GM19035 (cell line): ENCODE data around the gene CAMK2B.

Source experiments
- ATAC-seq: cut with Tn5 transposase; IDR thresholded peaks from one replicate; pipeline ENCODE4 v1.9.1; 2021; ENCODE audit not compliant: unreplicated experiment

Gene CAMK2B

GRCh38 chr7:44287488-44288380, 37.7 kb downstream of the CAMK2B start:
- ATAC-seq, result no peak

- ATAC-seq, result no peak
Measured at GRCh38 chr7:44286618-44287487, 38.5 kb downstream of the CAMK2B start.

- ATAC-seq, result no peak
Measured at GRCh38 chr7:44286182-44286617, 39.2 kb downstream of the CAMK2B start.

- ATAC-seq, result no peak
Measured at GRCh38 chr7:44285561-44285960, 39.8 kb downstream of the CAMK2B start.

- no peak for ATAC-seq
Measured at GRCh38 chr7:44284881-44285541, 40.4 kb downstream of the CAMK2B start.

- no peak for ATAC-seq
Measured at GRCh38 chr7:44284216-44284615, 41.2 kb downstream of the CAMK2B start.

GRCh38 chr7:44283381-44284211, 41.8 kb downstream of the CAMK2B start:
- no peak for ATAC-seq

GRCh38 chr7:44282601-44283171, 42.7 kb downstream of the CAMK2B start:
- ATAC-seq, result no peak

- no peak for ATAC-seq
Measured at GRCh38 chr7:44281811-44282600, 43.4 kb downstream of the CAMK2B start.

- no peak for ATAC-seq
Measured at GRCh38 chr7:44280993-44281721, 44.2 kb downstream of the CAMK2B start.

GRCh38 chr7:44280636-44280992, 44.8 kb downstream of the CAMK2B start:
- ATAC-seq, result no peak

GRCh38 chr7:44279731-44280505, 45.5 kb downstream of the CAMK2B start:
- ATAC-seq, result no peak

- ATAC-seq, result no peak
Measured at GRCh38 chr7:44279286-44279685, 46.1 kb downstream of the CAMK2B start.

GRCh38 chr7:44278451-44279161, 46.8 kb downstream of the CAMK2B start:
- ATAC-seq, result no peak

GRCh38 chr7:44277851-44278250, 47.5 kb downstream of the CAMK2B start:
- ATAC-seq, result no peak

GRCh38 chr7:44277391-44277790, 48.0 kb downstream of the CAMK2B start:
- ATAC-seq, result no peak

GRCh38 chr7:44276571-44277221, 48.7 kb downstream of the CAMK2B start:
- ATAC-seq, result no peak
